GM12864 (cell line): ENCODE data around the gene HCRT.
"Not testable (repeated sequence)": the region's sequence is repeated elsewhere in the genome, so short reads cannot be mapped to it uniquely, and the experiment has no call there.

Experiments
- DNase-seq: peaks from one replicate; pipeline ENCODE4 v3.0.0-alpha.2; 2011; ENCODE audit warnings: low read depth
- H3K4me3 ChIP-seq: 2 replicates; pipeline ENCODE4 v1.5.1; 2011; ENCODE audit warnings: mild to moderate bottlenecking, low read depth, low read length, control low read depth
- TF ChIP-seq, protein P1 (sequence below): IDR thresholded peaks from 2 replicates; pipeline ENCODE4 v1.5.1; 2011; ENCODE audit warnings: low read depth, mild to moderate bottlenecking, moderate library complexity, low read length, control low read depth, inconsistent platforms; ENCODE audit errors: missing control alignments

HCRT gene

DNA sequence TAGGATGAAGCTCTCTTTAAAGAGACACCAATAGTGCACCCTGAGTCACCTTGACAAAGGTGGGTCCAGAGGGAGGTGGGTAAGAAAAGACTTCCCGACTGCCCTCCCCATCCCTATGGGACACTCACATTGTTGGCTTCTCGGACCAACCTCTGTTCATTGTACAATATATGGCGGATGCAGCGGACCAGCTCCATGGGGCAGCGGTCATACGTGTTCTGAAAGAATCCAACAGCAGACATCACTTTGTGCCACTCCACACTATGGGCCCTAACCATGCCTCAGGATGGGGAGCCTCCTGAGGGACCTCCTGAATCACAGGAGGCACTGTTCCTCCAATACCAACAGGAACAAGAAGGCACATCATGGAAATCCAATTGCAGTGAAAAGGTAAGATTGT lies 39.4 kb upstream of the HCRT start:
- DNase-seq = no peak
- TF ChIP-seq, protein P1, sequence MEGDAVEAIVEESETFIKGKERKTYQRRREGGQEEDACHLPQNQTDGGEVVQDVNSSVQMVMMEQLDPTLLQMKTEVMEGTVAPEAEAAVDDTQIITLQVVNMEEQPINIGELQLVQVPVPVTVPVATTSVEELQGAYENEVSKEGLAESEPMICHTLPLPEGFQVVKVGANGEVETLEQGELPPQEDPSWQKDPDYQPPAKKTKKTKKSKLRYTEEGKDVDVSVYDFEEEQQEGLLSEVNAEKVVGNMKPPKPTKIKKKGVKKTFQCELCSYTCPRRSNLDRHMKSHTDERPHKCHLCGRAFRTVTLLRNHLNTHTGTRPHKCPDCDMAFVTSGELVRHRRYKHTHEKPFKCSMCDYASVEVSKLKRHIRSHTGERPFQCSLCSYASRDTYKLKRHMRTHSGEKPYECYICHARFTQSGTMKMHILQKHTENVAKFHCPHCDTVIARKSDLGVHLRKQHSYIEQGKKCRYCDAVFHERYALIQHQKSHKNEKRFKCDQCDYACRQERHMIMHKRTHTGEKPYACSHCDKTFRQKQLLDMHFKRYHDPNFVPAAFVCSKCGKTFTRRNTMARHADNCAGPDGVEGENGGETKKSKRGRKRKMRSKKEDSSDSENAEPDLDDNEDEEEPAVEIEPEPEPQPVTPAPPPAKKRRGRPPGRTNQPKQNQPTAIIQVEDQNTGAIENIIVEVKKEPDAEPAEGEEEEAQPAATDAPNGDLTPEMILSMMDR = no peak
- H3K4me3 ChIP-seq = no peak overlapping the region

DNA sequence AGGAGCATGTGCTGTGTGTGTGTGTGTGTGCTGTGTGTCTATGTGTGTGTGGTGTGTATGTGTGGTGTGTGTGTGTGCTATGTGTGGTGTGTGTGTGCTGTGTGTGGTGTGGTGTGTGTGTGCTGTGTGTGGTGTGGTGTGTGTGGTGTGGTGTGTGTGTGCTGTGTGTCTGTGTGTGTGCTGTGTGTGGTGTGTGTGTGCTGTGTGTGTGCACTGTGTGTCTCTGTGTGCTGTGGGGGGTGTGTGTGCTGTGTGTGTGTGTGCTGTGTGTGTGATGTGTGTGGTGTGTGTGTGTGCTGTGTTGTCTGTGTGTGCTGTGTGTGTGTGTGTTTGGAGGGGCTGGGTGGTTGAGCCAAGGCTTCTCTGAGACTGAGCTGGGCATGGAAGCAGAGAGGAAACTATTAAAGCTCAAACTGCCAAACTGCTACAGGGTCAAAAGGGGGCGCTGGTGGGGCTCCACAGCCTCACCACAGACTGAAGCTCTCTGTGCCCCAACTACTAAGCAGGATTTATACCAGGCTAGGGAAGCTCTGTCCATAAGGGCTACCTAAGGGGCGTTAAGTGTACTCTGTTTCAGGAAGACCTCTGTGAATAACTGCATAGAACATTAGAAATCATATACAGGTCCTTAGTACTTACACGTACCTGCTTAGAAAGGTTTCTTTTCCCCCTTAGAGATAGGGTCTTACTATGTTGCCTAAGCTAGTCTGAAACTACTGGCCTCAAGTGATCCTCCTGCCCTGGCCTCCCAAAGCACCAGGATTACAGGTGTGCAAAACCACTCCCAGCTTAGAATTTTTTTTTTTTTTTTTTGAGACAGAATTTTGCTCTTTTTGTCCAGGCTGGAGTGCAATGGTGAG lies 36.9 kb upstream of the HCRT start:
- no peak overlapping the region for H3K4me3 ChIP-seq
- TF ChIP-seq, protein P1 = peak; percentile 78
- peak; percentile 18 for DNase-seq

DNA sequence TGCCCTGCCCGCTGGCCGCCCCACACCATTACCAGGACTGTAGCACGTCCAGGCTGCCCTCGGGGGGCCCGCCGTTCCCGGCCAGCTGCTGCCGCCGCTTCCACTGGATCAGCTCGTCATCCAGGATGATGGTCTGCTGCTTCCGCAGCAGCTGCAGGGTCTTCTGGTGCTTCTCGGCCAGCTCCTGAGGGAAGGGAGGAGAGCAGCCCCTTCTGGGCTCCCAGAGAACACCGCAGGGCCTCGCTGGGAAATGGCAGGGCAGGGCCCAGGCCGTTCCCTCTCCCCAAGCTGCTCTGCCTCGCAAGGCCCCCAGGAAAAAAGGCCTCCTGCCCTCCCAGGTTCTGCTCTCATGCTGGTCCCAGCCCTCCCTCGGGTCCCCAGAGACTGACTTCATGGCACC lies 34.0 kb upstream of the HCRT start:
- H3K4me3 ChIP-seq, DNase-seq: not testable (repeated sequence)

DNA sequence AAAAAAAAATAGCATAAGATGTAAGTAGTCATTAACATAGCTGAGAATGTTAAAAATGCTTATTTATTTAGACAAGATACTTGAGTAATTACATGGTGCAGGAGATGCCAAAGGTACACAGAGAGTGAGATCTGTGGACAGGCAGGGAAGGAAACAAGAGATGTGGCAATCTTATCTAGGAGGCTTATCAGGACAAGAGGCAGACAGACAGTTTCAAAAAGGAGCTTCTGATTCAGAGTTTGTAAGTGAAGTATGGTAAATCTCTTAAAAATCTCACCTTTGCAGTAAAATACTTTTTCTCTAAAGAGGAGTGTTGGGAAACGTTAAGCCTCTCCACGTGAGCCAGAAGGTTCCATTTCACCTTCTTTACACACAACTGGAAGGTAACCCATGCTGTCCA lies 28.9 kb upstream of the HCRT start:
- TF ChIP-seq, protein P1 = no peak
- H3K4me3 ChIP-seq = no peak overlapping the region

DNA sequence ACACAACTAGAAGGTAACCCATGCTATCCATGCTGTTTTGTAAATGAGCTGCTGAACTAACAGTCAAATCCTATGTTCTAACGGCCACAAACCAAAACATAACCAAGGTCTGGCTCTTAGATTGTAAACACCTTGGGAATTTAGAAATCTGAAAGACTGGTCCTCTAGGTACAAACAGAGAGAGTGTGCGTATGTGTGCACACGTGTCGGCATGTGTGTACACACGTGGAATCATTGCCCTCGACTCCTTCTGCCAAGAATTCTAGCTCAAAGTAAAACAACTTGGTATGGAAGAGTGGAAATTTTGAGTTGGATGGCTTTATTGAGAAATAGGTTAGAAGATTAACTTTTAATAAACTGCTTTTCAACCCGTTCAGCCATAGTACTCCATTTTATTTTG lies 27.1 kb upstream of the HCRT start:
- no peak overlapping the region for H3K4me3 ChIP-seq
- DNase-seq = no peak
- TF ChIP-seq, protein P1 = no peak

More for the DNA sequence above, 28.9 kb upstream of the HCRT start:
- DNase-seq = no peak

DNA sequence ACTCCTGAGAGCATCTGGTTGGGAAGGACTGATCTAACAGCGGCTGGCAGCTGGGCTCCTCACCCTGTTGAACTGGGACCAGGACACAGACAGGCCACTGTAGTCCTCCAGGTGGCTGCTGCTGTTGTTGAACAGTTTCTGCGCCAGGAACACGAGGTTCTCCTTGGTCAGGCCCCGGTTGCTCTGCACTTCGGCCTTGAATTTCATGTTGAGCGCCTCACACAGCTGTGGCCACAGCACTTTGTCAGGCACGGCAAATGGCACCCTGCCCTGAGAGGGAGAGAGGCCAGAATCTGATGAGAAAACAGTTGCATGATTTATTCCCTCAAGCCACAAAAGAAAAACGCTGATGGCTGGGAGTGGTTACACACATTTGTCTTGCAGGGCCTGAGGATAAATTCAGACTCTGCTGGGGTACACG lies 26.7 kb upstream of the HCRT start:
- not testable (repeated sequence) for DNase-seq, H3K4me3 ChIP-seq

DNA sequence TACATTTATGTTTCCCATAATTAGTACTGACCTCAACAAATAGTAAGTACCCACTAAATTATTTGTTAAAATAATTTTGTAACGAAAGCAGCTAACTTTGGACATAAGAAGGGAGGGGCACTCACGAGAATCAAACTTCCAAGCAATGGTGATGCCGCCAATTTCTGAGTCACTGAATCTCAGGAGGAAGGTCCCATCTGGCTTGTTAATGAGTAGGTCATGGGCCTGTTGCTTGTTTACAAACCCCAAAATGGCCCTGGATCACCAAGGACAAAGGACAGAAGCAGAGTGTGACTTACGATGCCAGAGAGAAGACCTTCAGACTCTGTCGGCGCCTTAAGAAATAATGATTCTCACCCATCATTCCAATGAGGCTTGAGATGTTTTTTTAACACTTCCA lies 24.8 kb upstream of the HCRT start:
- TF ChIP-seq, protein P1 = no peak
- no peak for DNase-seq
- H3K4me3 ChIP-seq = no peak overlapping the region

DNA sequence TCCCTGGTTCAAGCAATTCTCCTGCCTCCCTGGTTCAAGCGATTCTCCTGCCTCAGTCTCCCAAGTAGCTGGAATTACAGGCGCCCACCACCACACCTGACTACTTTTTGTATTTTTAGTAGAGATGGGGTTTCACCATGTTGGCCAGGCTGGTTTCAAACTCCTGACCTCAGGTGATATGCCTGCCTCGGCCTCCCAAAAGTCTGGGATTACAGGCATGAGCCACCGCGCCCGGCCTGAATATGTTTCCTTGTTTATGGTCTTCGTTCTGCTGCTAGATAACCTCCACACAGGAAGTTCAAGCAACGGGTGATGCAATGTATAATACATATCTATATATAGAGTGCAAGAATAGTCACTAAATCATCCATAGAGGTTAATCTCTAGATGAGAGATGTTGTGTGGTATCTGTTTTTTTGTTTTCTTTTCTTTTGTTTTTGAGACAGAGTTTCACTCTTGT lies 20.9 kb upstream of the HCRT start:
- H3K4me3 ChIP-seq, DNase-seq: not testable (repeated sequence)
